Neural cell (in vitro differentiated cells): Measurements from ENCODE around the gene ARHGAP10. TPM values are rescaled to one million over a fixed set of nuclear protein-coding genes. Genes with fewer than 3 reads are reported as not detected.

ENCODE experiments used
- H2AFZ ChIP-seq: fragments of 200-600, 300-800 bp; sonication (generic), shearing (Covaris generic); 2 replicates; pipeline ENCODE4 v1.6.0; 2014; ENCODE audit warnings: low read depth, mild to moderate bottlenecking, antibody characterized with exemption, low read length, moderate library complexity
- H3F3A ChIP-seq: fragments of 200-600 bp; shearing (Covaris generic); 2 replicates; pipeline ENCODE4 v1.6.1; 2016; ENCODE audit warnings: mild to moderate bottlenecking, moderate library complexity, mixed read lengths, antibody characterized with exemption, low read length; ENCODE audit not compliant: insufficient read depth, poor library complexity, severe bottlenecking
- H3K27ac ChIP-seq: fragments of 200-600, 300-800 bp; sonication (generic), shearing (Covaris generic); 2 replicates; pipeline ENCODE4 v1.5.1; 2014; ENCODE audit warnings: mild to moderate bottlenecking, low read length, moderate library complexity
- H3K27me3 ChIP-seq: fragments of 300-800, 200-600 bp; sonication (generic), shearing (Covaris generic); 2 replicates; pipeline ENCODE4 v1.6.0; 2014; ENCODE audit warnings: mild to moderate bottlenecking, low read depth, low read length, moderate library complexity; ENCODE audit not compliant: insufficient read depth
- H3K36me3 ChIP-seq: fragments of 300-800, 200-600 bp; sonication (generic), shearing (Covaris generic); 2 replicates; pipeline ENCODE4 v1.5.1; 2014; ENCODE audit warnings: mild to moderate bottlenecking, antibody characterized with exemption, low read length, moderate library complexity; ENCODE audit not compliant: insufficient read depth
- H3K4me2 ChIP-seq: fragments of 300-800, 200-600 bp; sonication (generic), shearing (Covaris generic); 2 replicates; pipeline ENCODE4 v1.6.0; 2014; ENCODE audit warnings: mild to moderate bottlenecking, low read length
- H3K4me3 ChIP-seq: fragments of 300-800, 200-600 bp; sonication (generic), shearing (Covaris generic); 2 replicates; pipeline ENCODE4 v1.5.1; 2014; ENCODE audit warnings: mild to moderate bottlenecking, low read length, moderate library complexity
- H3K79me2 ChIP-seq: fragments of 200-600 bp; shearing (Covaris generic); replicated peaks from 2 replicates; pipeline ENCODE4 v1.6.0; 2014; ENCODE audit warnings: mild to moderate bottlenecking, low read length, moderate library complexity; ENCODE audit not compliant: insufficient read depth
- H3K9ac ChIP-seq: fragments of 300-800, 200-600 bp; sonication (generic), shearing (Covaris generic); 2 replicates; pipeline ENCODE4 v1.6.1; 2016; ENCODE audit warnings: mild to moderate bottlenecking, low read length, mixed read lengths
- H3K9me2 ChIP-seq: fragments of 200-600 bp; shearing (Covaris generic); 2 replicates; pipeline ENCODE4 v1.6.1; 2016; ENCODE audit warnings: mild to moderate bottlenecking, low read length, mixed read lengths; ENCODE audit not compliant: insufficient read depth
- H3K9me3 ChIP-seq: fragments of 200-600, 300-800 bp; sonication (generic), shearing (Covaris generic); 2 replicates; pipeline ENCODE4 v1.6.1; 2016; ENCODE audit warnings: mild to moderate bottlenecking, mixed run types, low read length, moderate library complexity, mixed read lengths
- H4K20me1 ChIP-seq: fragments of 200-600 bp; shearing (Covaris generic); 2 replicates; pipeline ENCODE4 v1.6.1; 2016; ENCODE audit warnings: mild to moderate bottlenecking, mixed run types; ENCODE audit not compliant: insufficient read depth
- CTCF ChIP-seq: fragments of 450-650 bp; IDR thresholded peaks from 2 replicates; pipeline ENCODE4 v1.5.1; 2014; ENCODE audit warnings: antibody characterized with exemption, mild to moderate bottlenecking, moderate library complexity; ENCODE audit not compliant: poor library complexity, severe bottlenecking
- EP300 ChIP-seq: fragments of 450-650 bp; conservative IDR thresholded peaks from 2 replicates; pipeline ENCODE4 v1.6.1; 2014; ENCODE audit warnings: antibody characterized with exemption, mild to moderate bottlenecking, moderate library complexity; ENCODE audit not compliant: poor library complexity, severe bottlenecking
- EZH2 ChIP-seq: fragments of 200-600, 300-800 bp; shearing (Covaris generic), sonication (generic); IDR thresholded peaks from 2 replicates; pipeline ENCODE4 v1.6.1; 2014; ENCODE audit warnings: antibody characterized with exemption, low read length, borderline replicate concordance, mild to moderate bottlenecking; ENCODE audit not compliant: insufficient read depth, poor library complexity, severe bottlenecking
- MXI1 ChIP-seq: fragments of 450-650 bp; conservative IDR thresholded peaks from 2 replicates; pipeline ENCODE4 v1.6.1; 2014; ENCODE audit warnings: antibody characterized with exemption, mild to moderate bottlenecking; ENCODE audit not compliant: poor library complexity, severe bottlenecking
- POLR2AphosphoS5 ChIP-seq: IDR thresholded peaks from 2 replicates; pipeline ENCODE4 v1.6.1; 2012
- RAD21 ChIP-seq: fragments of 450-650 bp; conservative IDR thresholded peaks from 2 replicates; pipeline ENCODE4 v1.6.1; 2014; ENCODE audit warnings: antibody characterized with exemption, mild to moderate bottlenecking, moderate library complexity
- REST ChIP-seq: IDR thresholded peaks from 2 replicates; pipeline ENCODE4 v1.6.1; 2012; ENCODE audit warnings: borderline replicate concordance
- SMC3 ChIP-seq: fragments of 450-650 bp; conservative IDR thresholded peaks from 2 replicates; pipeline ENCODE4 v1.6.1; 2014; ENCODE audit warnings: antibody characterized with exemption, mild to moderate bottlenecking, moderate library complexity; ENCODE audit not compliant: poor library complexity
- TAF1 ChIP-seq: IDR thresholded peaks from 2 replicates; pipeline ENCODE4 v1.6.1; 2012; ENCODE audit warnings: low read depth
- polyA plus RNA-seq: library from polyadenylated mRNA; depleted of rRNA; stranded (reverse); fragments of >200 nt; gene quantifications from 2 replicates; pipeline ENCODE4 v1.2.3, GENCODE V29; 2014

The ARHGAP10 gene
- polyA plus RNA-seq, 1 donor from 2014 or later = 1.2 TPM

- Histone ChIP-seq H3K9ac (no peak overlapping the region), H3K4me3 (no peak overlapping the region), H4K20me1 (no peaks in the 10 kb centered on the region), H2AFZ (no peak overlapping the region), H3K4me2 (no peak overlapping the region), H3K9me2 (no peaks in the 10 kb centered on the region), H3K27me3 (no peaks in the 10 kb centered on the region), H3K27ac (no peak overlapping the region), H3F3A (no peaks in the 10 kb centered on the region), H3K36me3 (no peaks in the 10 kb centered on the region), H3K9me3 (no peaks in the 10 kb centered on the region), H3K79me2 (no peaks in the 10 kb centered on the region)
- no peak for TF ChIP-seq EP300
- TF ChIP-seq CTCF = no peak
- TF ChIP-seq REST = no peak
- no peak for TF ChIP-seq EZH2
- TF ChIP-seq MXI1 = no peak
- TF ChIP-seq SMC3 = no peak
- TF ChIP-seq RAD21 = no peak
- TF ChIP-seq POLR2AphosphoS5 = no peak
- no peak for TF ChIP-seq TAF1
Measured at GRCh38 chr4:147975933-147976928, 244.3 kb downstream of the ARHGAP10 start.

- Histone ChIP-seq H3K27me3 (no peaks in the 10 kb centered on the region), H3K9ac (no peak overlapping the region), H4K20me1 (no peaks in the 10 kb centered on the region), H3K9me3 (no peaks in the 10 kb centered on the region), H3K9me2 (no peaks in the 10 kb centered on the region), H3K79me2 (no peaks in the 10 kb centered on the region), H2AFZ (no peak overlapping the region), H3F3A (no peaks in the 10 kb centered on the region), H3K36me3 (no peaks in the 10 kb centered on the region), H3K4me2 (no peak overlapping the region), H3K4me3 (no peak overlapping the region), H3K27ac (no peak overlapping the region)
- TF ChIP-seq MXI1 = no peak
- no peak for TF ChIP-seq POLR2AphosphoS5
Measured at GRCh38 chr4:147980586-147980985, 248.7 kb downstream of the ARHGAP10 start.
